Left lung (tissue), 10 donors: ENCODE measurements around the gene CCDC85C. TPM values are rescaled to one million over a fixed set of nuclear protein-coding genes. Genes with fewer than 3 reads are reported as not detected.

ENCODE experiments used
- ATAC-seq: fragments of 200-7000 bp; cut with Tn5 transposase; one replicate; pipeline ENCODE4 v1.9.1; 2020; ENCODE audit warnings: moderate library complexity
- DNase-seq, 4 donors: peaks; one replicate each; pipeline ENCODE4 v3.0.0-alpha.2; 2013 to 2020
- H3K27ac ChIP-seq, 2 donors: fragments of 200-600 bp; sonication (generic) in 1 of 2; one replicate each; pipeline versions ENCODE4 v1.5.0 to v1.8.0; 2020 to 2021
- H3K27me3 ChIP-seq, 2 donors: fragments of 200-600 bp; sonication (generic) in 1 of 2; one replicate each; pipeline versions ENCODE4 v1.5.0 to v1.8.0; 2020 to 2021
- H3K36me3 ChIP-seq, 2 donors: fragments of 200-600 bp; sonication (generic) in 1 of 2; one replicate each; pipeline versions ENCODE4 v1.5.0 to v1.8.0; 2020 to 2021
- H3K4me1 ChIP-seq, 2 donors: fragments of 200-600 bp; one replicate each; pipeline ENCODE4 v1.8.0; 2021
- H3K4me3 ChIP-seq, 2 donors: fragments of 200-600 bp; sonication (generic) in 1 of 2; one replicate each; pipeline versions ENCODE4 v1.5.0 to v1.8.0; 2020 to 2021; ENCODE audit warnings: mild to moderate bottlenecking in 1 of 2
- H3K9me3 ChIP-seq, 2 donors: fragments of 200-600 bp; sonication (generic) in 1 of 2; one replicate each; pipeline versions ENCODE4 v1.5.0 to v1.8.0; 2020 to 2021
- intact Hi-C, 2 donors: fragments of 100-400 bp; cut with DNase I; formaldehyde crosslinking; loops; one replicate each; pipeline versions ENCODE4 v1.11.2 to v1.14.2; 2022
- polyA plus RNA-seq, 6 donors: library from polyadenylated mRNA; unstranded; fragments of 120-200 nt; gene quantifications; one replicate each; pipeline ENCODE4 v1.2.1, GENCODE V29; 2013; ENCODE audit not compliant: insufficient read length in 6 of 6
- total RNA-seq, 2 donors: library from RNA; stranded (reverse); fragmentation: NEBNext Ultra II Directional; extraction: Animal tissue kit (Norgen Biotek cat#: 25700); gene quantifications; one replicate each; pipeline ENCODE4 v1.2.1, GENCODE V29; 2021
- TF ChIP-seq, protein P1 (sequence below), 2 donors: fragments of 200-600 bp; sonication (generic) in 1 of 2; IDR thresholded peaks; one replicate each; pipeline versions ENCODE4 v1.5.0 to v1.8.0; 2021; ENCODE audit warnings: antibody characterized with exemption in 2 of 2
- donor health status: DM: no; HTN: yes; CAD: no.
- donor health status: DM: no; HTN: no; CAD: no.

The CCDC85C gene
- total and polyA plus RNA-seq, 8 donors, result 6.3 to 19.0 (median 13.2) TPM

GRCh38 chr14:99519347-99519881, 84.6 kb downstream of the CCDC85C start:
- no peaks in the 10 kb centered on the region for H3K9me3 ChIP-seq
- ATAC-seq, result no peak
- TF ChIP-seq, protein P1, sequence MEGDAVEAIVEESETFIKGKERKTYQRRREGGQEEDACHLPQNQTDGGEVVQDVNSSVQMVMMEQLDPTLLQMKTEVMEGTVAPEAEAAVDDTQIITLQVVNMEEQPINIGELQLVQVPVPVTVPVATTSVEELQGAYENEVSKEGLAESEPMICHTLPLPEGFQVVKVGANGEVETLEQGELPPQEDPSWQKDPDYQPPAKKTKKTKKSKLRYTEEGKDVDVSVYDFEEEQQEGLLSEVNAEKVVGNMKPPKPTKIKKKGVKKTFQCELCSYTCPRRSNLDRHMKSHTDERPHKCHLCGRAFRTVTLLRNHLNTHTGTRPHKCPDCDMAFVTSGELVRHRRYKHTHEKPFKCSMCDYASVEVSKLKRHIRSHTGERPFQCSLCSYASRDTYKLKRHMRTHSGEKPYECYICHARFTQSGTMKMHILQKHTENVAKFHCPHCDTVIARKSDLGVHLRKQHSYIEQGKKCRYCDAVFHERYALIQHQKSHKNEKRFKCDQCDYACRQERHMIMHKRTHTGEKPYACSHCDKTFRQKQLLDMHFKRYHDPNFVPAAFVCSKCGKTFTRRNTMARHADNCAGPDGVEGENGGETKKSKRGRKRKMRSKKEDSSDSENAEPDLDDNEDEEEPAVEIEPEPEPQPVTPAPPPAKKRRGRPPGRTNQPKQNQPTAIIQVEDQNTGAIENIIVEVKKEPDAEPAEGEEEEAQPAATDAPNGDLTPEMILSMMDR (IDR thresholded peaks at IDR 0.05), result no peak
- H3K4me3 ChIP-seq, result no peak overlapping the region
- no peaks in the 10 kb centered on the region for H3K27me3 ChIP-seq
- H3K4me1 ChIP-seq, result peaks cover 0 to 21% of the 10 kb centered on the region in 2 donors
- intact Hi-C loops, result loop anchor here in 1 of 2 donors (5.0 kb wide), 1 partner anchor 108 kb away; no protein-coding TSS in a partner anchor
- no peak overlapping the region for H3K27ac ChIP-seq
- H3K36me3 ChIP-seq, result peaks cover 0 to 12% of the 10 kb centered on the region in 2 donors
- DNase-seq, result no peak

DNA sequence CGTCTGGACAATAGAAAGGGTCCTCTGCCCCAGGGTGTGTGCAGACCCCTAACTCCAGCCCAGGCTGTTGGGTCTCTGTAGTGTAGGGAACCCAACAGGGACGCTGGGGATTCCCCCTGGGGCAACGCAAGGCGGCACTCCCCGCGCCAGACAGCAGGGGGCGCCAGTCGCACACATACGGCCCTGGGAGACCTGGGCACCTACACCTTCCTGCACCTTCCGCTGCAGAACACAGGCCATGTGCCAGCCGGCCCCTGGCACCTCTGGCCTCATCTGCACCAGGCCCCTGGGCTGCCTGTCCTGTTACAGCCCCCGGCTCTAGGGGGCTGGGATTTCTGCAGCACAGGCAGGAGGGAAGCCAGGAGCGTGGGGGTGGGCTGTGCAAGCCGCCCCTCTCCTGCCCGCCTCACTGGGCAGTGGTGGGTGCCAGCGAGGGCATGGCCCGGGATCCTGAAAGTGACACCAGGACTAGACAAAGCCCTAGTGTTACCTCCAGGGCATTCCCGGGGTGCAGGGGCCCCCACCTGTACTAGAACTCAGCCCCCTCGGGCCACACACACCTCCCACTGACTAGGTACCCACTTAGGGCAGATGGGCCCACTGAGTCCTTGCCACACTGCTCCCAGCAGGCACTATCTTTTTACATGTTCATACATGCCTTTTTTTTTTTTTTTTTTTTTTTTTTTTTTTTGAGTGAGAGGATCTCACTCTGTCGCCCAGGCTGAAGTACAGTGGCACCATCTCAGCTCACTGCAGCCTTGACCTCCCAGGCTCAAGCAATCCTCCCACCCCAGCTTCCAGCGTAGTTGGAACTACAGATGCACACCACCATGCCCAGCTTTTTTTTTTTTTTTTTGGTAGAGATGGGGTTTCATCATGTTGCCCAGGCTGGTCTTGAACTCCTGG, 85.3 kb downstream of the CCDC85C start:
- intact Hi-C loops, result loop anchor here in 1 of 2 donors (5.0 kb wide), 1 partner anchor 109 kb away; no protein-coding TSS in a partner anchor
- no peaks in the 10 kb centered on the region for H3K9me3 ChIP-seq
- H3K4me3 ChIP-seq, result no peak overlapping the region
- TF ChIP-seq, protein P1 (IDR thresholded peaks at IDR 0.05), result peak; percentile 97 to 98
- no peak overlapping the region for H3K27ac ChIP-seq
- DNase-seq, result peak; percentile 42 to 92 (median 68)
- H3K36me3 ChIP-seq, result peaks cover 0 to 19% of the 10 kb centered on the region in 2 donors
- peaks cover 0 to 14% of the 10 kb centered on the region in 2 donors for H3K4me1 ChIP-seq
- peak; percentile 88 for ATAC-seq
- H3K27me3 ChIP-seq, result no peaks in the 10 kb centered on the region

DNA sequence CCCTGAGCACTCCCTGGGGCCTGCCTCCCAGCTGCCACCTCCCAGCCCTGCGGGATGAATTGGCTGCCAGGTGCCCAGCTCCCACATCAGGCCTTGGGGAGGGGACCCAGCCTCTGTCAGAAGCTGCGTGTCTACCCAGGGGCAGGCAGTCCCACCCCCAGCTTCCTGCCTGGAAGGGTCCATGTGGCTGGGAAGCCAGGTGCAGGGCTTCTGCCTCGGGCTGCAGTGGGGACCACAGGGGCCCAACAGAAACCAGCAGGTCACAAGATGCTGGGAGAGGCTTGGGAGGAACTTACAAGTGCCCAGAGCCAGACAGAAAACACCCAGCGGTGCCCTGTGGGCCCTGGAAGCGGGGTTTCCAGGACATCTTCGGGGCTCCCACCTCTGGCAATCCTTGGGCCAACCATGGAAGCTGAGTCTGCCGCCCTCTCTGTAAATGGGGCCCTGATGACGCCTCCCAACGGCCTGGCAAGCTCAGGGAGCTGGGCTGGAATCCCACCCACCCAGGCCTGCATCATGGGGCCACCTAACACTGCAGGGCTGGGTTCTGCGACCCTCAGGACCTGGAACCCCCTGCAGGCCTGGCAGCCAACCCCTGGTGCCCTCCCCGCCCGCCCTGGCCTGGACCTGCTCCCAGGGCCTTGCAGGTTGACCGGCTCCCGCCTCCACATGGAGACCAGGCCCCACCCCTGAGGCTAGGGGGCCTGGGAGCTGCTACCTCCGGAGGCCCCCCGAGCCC, 86.2 kb downstream of the CCDC85C start:
- no peak overlapping the region for H3K4me3 ChIP-seq
- TF ChIP-seq, protein P1 (IDR thresholded peaks at IDR 0.05), result no peak
- no peaks in the 10 kb centered on the region for H3K9me3 ChIP-seq
- ATAC-seq (no peak), DNase-seq (peak in 2 of 4 donors; percentile 30 to 70)
- H3K27ac ChIP-seq, result no peak overlapping the region
- H3K27me3 ChIP-seq, result no peaks in the 10 kb centered on the region
- intact Hi-C loops, result loop anchor here in 1 of 2 donors (5.0 kb wide), 1 partner anchor 109 kb away; no protein-coding TSS in a partner anchor
- H3K4me1 ChIP-seq, result peaks cover 0 to 7% of the 10 kb centered on the region in 2 donors
- H3K36me3 ChIP-seq, result peaks cover 0 to 28% of the 10 kb centered on the region in 2 donors

- no peak for ATAC-seq
Measured at GRCh38 chr14:99516871-99517642, 87.0 kb downstream of the CCDC85C start.

More at GRCh38 chr14:99516871-99517642, 87.0 kb downstream of the CCDC85C start:
- intact Hi-C loops, result loop anchor here in 1 of 2 donors (5.0 kb wide), 1 partner anchor 110 kb away; no protein-coding TSS in a partner anchor
- peak in 2 of 4 donors; percentile 24 to 63 for DNase-seq
- no peak overlapping the region for H3K27ac ChIP-seq
- no peaks in the 10 kb centered on the region for H3K9me3 ChIP-seq
- no peak overlapping the region for H3K4me3 ChIP-seq
- TF ChIP-seq, protein P1 (IDR thresholded peaks at IDR 0.05), result no peak
- H3K36me3 ChIP-seq, result peaks cover 0 to 36% of the 10 kb centered on the region in 2 donors
- H3K27me3 ChIP-seq, result no peaks in the 10 kb centered on the region
- H3K4me1 ChIP-seq, result peaks cover 0 to 3% of the 10 kb centered on the region in 2 donors
